RWPE1 (cell line): ENCODE data around the gene NT5DC3.
"Not testable (repeated sequence)": the region's sequence is repeated elsewhere in the genome, so short reads cannot be mapped to it uniquely, and the experiment has no call there.

Experiments
- CTCF ChIA-PET: fragments of 350-600 bp; sonication (Branson Sonifier 250); formaldehyde crosslinking; extraction: SDS; loops from one replicate; lab custom pipeline; 2021; lab: Yijun Ruan, JAX
- POLR2A ChIA-PET: fragments of 400-600 bp; formaldehyde crosslinking; extraction: SDS; loops from one replicate; lab custom pipeline; 2020; ENCODE audit warnings: antibody characterized with exemption; ENCODE audit not compliant: low non-redundant PET; lab: Yijun Ruan, JAX
- DNase-seq: peaks from one replicate; pipeline ENCODE4 v3.0.0; 2012; ENCODE audit warnings: low spot score
- H3K27ac ChIP-seq: fragments of 450-650 bp; 2 replicates; pipeline ENCODE4 v1.5.1; 2017
- CTCF ChIP-seq: fragments of 450-650 bp; conservative IDR thresholded peaks from 2 replicates; pipeline ENCODE4 v1.5.1; 2017; ENCODE audit warnings: low read depth, mild to moderate bottlenecking

Gene NT5DC3

DNA sequence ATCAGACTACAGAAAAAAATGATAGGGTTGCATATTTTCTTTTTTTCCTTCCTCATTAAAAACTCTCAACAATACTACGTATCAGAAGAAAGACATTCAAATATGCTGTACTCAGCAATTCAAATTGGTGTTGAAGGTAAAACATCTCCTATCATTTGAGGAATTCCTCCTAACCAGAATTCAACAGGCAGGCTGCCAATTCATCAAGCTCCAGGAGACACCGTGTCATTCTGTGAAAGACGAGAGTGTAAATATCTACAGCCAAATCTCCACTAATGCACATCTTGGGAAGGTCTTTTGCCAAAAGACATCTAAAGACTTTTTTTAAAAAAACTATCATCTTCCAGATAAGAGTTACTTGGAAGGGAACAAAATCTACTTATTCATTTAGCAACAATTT is 26.6 kb downstream of the NT5DC3 start:
- POLR2A ChIA-PET: no interaction called here
- TF ChIP-seq CTCF: no peak
- H3K27ac ChIP-seq: no peak overlapping the region
- CTCF ChIA-PET: interaction anchor here (0.6 kb wide), 1 partner anchor 18 kb away, joined by 4 read pairs; no protein-coding TSS in a partner anchor
- no peak for DNase-seq

DNA sequence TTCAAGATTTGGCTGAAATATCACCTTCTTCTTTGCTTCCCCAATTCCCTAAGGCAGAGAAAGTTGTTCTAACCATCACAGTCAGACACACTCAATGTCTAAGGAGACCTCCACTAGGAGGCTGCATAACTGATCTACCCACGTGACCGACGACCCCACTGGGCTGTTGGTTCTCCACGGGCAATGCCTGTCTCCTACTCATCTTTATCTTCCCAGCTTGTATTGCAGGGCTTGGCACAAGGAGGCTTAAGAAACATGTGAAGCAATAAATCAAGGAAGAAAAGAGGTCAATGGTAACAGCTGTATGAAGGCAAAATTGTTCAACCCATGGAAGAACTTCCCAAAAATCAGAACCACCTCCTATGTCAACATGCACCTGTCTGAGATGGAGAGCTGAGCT is 27.1 kb downstream of the NT5DC3 start:
- no peak overlapping the region for H3K27ac ChIP-seq
- POLR2A ChIA-PET: no interaction called here
- no peak for TF ChIP-seq CTCF
- no peak for DNase-seq
- CTCF ChIA-PET: interaction anchor here (0.7 to 1.0 kb wide), 2 partner anchors 57 to 338 kb away, joined by 3 read pairs; no protein-coding TSS in a partner anchor

DNA sequence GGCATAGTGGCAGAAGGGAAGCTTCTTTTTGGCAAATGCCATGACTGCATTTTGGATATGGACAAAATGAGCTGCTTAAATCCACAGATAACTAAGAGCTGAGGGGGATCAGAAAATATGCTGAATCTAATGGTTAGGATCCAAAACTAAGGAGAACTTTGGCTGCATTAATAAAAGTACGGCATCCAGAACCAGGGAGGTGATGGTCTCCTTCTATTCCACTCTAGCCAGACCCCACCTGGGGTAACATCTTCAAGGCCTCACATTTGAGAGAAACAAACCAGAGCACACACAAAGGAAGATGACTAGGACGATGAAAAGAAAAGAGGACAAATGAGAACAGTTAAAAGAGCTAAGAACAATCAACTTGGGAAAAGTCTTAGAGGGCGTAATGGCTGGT is 27.6 kb downstream of the NT5DC3 start:
- DNase-seq: no peak
- POLR2A ChIA-PET: no interaction called here
- H3K27ac ChIP-seq: no peak overlapping the region
- no peak for TF ChIP-seq CTCF
- CTCF ChIA-PET: interaction anchor here (0.6 to 1.0 kb wide), 3 partner anchors 58 to 1238 kb away, joined by 3 read pairs; no protein-coding TSS in a partner anchor

- no peak overlapping the region for H3K27ac ChIP-seq
- POLR2A ChIA-PET: no interaction called here
- no peak for DNase-seq
- CTCF ChIA-PET: no interaction called here
- no peak for TF ChIP-seq CTCF
Observed at GRCh38 chr12:103812789-103813188, 28.2 kb downstream of the NT5DC3 start.

DNA sequence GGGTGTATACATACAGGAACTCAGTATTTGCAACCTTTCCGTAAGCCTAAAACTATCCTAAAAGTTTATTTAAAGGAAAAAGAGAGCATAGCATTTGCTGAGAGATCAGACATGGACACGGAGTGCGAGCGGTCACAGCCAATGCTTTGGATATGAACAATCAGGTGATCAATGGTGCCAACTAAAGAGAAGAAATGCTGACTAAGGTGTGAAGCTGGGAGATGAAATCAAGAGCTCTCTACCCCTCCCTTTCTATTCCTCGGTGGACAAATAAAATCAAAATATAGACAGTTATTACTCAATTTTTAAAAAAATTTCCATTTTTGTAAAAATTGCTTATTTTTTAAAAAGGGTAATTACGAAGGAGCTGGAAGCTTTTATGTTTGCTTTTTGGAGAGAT is 29.2 kb downstream of the NT5DC3 start:
- DNase-seq: no peak
- TF ChIP-seq CTCF: no peak
- POLR2A ChIA-PET: no interaction called here
- CTCF ChIA-PET: no interaction called here
- H3K27ac ChIP-seq: no peak overlapping the region

GRCh38 chr12:103810111-103810510 is 30.9 kb downstream of the NT5DC3 start:
- TF ChIP-seq CTCF: no peak
- H3K27ac ChIP-seq: no peak overlapping the region
- DNase-seq: no peak
- POLR2A ChIA-PET: no interaction called here
- CTCF ChIA-PET: interaction anchor here (0.6 kb wide), 1 partner anchor 140 kb away, joined by 3 read pairs; no protein-coding TSS in a partner anchor

- POLR2A ChIA-PET, DNase-seq, H3K27ac ChIP-seq: not testable (repeated sequence)
- CTCF ChIA-PET: interaction anchor here (1.0 kb wide), 1 partner anchor 34 kb away, joined by 3 read pairs; no protein-coding TSS in a partner anchor
Observed at GRCh38 chr12:103809639-103810038, 31.4 kb downstream of the NT5DC3 start.
